Glutamatergic neuron (in vitro differentiated cells): Measurements from ENCODE around the gene LARGE2. TPM values are rescaled to one million over a fixed set of nuclear protein-coding genes. Genes with fewer than 3 reads are reported as not detected.

Experiments used
- DNase-seq: peaks from one replicate; pipeline ENCODE4 v3.0.0; 2022
- H3K27ac Mint-ChIP-seq: one replicate; pipeline ENCODE4 v1.8.0; 2020; ENCODE audit warnings: mild to moderate bottlenecking, mixed read lengths, inconsistent platforms; ENCODE audit not compliant: unreplicated experiment
- H3K27me3 Mint-ChIP-seq: one replicate; pipeline ENCODE4 v1.8.0; 2020; ENCODE audit warnings: mild to moderate bottlenecking, moderate library complexity, mixed read lengths, inconsistent platforms; ENCODE audit not compliant: unreplicated experiment
- H3K36me3 Mint-ChIP-seq: one replicate; pipeline ENCODE4 v1.8.0; 2020; ENCODE audit warnings: mild to moderate bottlenecking, mixed read lengths, inconsistent platforms; ENCODE audit not compliant: unreplicated experiment
- H3K4me1 Mint-ChIP-seq: one replicate; pipeline ENCODE4 v1.8.0; 2020; ENCODE audit warnings: mild to moderate bottlenecking, low read depth, mixed read lengths, inconsistent platforms; ENCODE audit not compliant: unreplicated experiment
- H3K4me3 Mint-ChIP-seq: one replicate; pipeline ENCODE4 v1.8.0; 2020; ENCODE audit warnings: mild to moderate bottlenecking, mixed read lengths, inconsistent platforms; ENCODE audit not compliant: unreplicated experiment
- H3K9me3 Mint-ChIP-seq: one replicate; pipeline ENCODE4 v1.8.0; 2020; ENCODE audit warnings: mild to moderate bottlenecking, moderate library complexity, mixed read lengths, inconsistent platforms; ENCODE audit not compliant: unreplicated experiment
- CTCF ChIP-seq: fragments of 200-600 bp; sonication (generic); IDR thresholded peaks from one replicate; pipeline ENCODE4 v1.5.0; 2021; ENCODE audit not compliant: partially characterized antibody, unreplicated experiment
- total RNA-seq: library from RNA; stranded (reverse); fragmentation: NEBNext Ultra II Directional; extraction: Animal tissue kit (Norgen Biotek cat#: 25700); gene quantifications from one replicate; pipeline ENCODE4 v1.2.1, GENCODE V29; 2021; ENCODE audit not compliant: unreplicated experiment

Gene LARGE2
- total RNA-seq, 1 donor from 2014 or later = 3.0 TPM

GRCh38 chr11:45890886-45891550 lies 31.4 kb upstream of the LARGE2 start:
- Mint-ChIP-seq H3K4me1 (peaks cover 69% of the 10 kb centered on the region), H3K36me3 (no peaks in the 10 kb centered on the region), H3K27me3 (peaks cover 24% of the 10 kb centered on the region), H3K9me3 (peaks cover 14% of the 10 kb centered on the region), H3K4me3 (peak overlapping the region; percentile 68), H3K27ac (no peak overlapping the region)
- peak; percentile 11 for DNase-seq
- TF ChIP-seq CTCF = no peak

GRCh38 chr11:45892856-45893255 lies 29.6 kb upstream of the LARGE2 start:
- H3K36me3 Mint-ChIP-seq = no peaks in the 10 kb centered on the region
- H3K27me3 Mint-ChIP-seq = peaks cover 25% of the 10 kb centered on the region
- DNase-seq = peak; percentile 13
- H3K9me3 Mint-ChIP-seq = peaks cover 10% of the 10 kb centered on the region
- H3K27ac Mint-ChIP-seq = peak overlapping the region; percentile 79
- no peak for TF ChIP-seq CTCF
- H3K4me3 Mint-ChIP-seq = peak overlapping the region; percentile 58
- peaks cover 72% of the 10 kb centered on the region for H3K4me1 Mint-ChIP-seq

- no peak for TF ChIP-seq CTCF
- Mint-ChIP-seq H3K4me3 (peak overlapping the region; percentile 79), H3K36me3 (no peaks in the 10 kb centered on the region), H3K9me3 (peaks cover 15% of the 10 kb centered on the region), H3K4me1 (peaks cover 69% of the 10 kb centered on the region), H3K27me3 (peaks cover 24% of the 10 kb centered on the region), H3K27ac (peak overlapping the region; percentile 90)
- peak; percentile 50 for DNase-seq
Observed at GRCh38 chr11:45894555-45895247, 27.8 kb upstream of the LARGE2 start.

GRCh38 chr11:45895553-45896259 lies 26.8 kb upstream of the LARGE2 start:
- peaks cover 21% of the 10 kb centered on the region for H3K27me3 Mint-ChIP-seq
- peak; percentile 11 for DNase-seq
- no peak for TF ChIP-seq CTCF
- peak overlapping the region; percentile 79 for H3K4me3 Mint-ChIP-seq
- H3K27ac Mint-ChIP-seq = peak overlapping the region; percentile 66
- peaks cover 63% of the 10 kb centered on the region for H3K4me1 Mint-ChIP-seq
- H3K36me3 Mint-ChIP-seq = no peaks in the 10 kb centered on the region
- peaks cover 15% of the 10 kb centered on the region for H3K9me3 Mint-ChIP-seq
